HG03045 (cell line): ENCODE results near the gene DNAH2.

Experiments
- ATAC-seq: cut with Tn5 transposase; IDR thresholded peaks from one replicate; pipeline ENCODE4 v1.9.1; 2021; ENCODE audit warnings: mild to moderate bottlenecking, moderate library complexity; ENCODE audit not compliant: unreplicated experiment

Gene DNAH2

DNA sequence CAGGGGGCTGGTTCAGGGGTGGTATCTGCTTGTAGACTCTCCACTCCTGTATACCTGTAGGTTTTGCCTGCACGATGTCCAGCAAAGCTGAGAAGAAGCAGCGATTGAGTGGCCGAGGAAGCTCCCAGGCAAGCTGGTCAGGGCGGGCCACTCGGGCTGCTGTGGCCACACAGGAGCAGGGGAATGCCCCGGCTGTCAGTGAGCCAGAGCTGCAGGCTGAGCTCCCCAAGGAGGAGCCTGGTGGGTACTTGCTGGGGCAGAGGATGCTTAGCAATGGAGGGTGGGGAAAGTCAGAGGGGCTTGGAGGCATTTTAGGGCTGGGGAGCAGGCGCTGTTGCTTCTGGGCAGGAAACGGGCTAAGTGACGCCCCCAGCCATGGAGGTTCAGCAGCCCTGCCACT lies 2.1 kb downstream of the DNAH2 start:
- ATAC-seq: no peak

DNA sequence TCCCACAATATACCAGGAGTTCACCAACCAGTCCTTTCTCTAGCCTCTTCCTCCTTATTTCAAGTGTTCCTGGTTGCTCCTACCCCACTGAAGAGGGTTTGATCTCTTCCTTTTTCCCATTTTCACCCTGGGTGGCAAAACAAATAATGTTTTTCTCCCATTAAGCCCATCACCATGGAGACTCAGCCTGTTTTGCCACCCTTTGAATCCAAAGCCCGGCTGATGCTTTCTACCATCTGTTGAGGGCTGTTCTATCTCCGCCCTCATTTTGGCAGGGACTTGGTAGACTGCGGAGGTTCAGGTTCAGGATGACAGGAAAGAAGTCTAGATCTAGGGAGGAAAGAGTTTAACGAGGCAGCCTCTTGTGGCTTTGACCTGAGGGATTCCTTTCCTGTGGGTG lies 2.6 kb downstream of the DNAH2 start:
- ATAC-seq: no peak

DNA sequence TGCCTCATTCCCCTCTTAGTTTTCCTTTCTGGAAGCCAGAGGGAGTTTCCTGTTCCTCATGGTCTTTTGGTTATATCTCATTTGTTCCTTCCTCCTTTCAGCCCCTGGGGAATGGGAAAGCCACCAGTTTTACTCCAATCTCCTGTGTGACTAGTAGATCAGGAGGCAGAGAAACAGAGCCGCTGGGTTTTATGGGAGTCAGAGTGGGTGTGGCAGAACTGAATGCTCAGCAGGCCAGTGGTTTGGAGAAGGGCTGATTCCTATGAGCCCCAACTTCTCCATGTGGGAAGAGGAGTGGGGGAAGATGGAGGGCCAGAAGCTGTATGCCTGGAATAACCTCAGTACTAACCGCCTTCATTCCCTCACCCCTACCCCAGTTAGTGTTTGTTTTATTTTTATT lies 4.1 kb downstream of the DNAH2 start:
- no peak for ATAC-seq

DNA sequence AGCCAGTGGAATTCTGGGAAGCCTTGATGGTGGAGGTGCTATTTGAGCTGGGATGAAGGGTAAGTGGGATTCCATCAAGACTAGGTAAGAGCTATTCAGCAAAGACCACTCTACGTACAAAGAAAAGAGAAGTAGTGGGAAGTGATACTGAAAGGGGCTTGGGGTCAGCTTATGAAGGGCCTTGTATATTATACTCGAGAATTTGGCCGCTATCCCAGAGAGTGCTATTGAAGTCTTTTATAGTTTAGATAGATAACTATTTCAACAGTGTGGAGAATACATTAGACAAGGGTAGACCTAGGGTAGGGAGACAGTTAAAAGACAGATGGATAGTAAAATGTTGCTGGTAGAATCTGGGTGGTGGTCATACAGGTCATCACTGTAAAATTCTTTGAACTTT lies 10.3 kb downstream of the DNAH2 start:
- no peak for ATAC-seq

DNA sequence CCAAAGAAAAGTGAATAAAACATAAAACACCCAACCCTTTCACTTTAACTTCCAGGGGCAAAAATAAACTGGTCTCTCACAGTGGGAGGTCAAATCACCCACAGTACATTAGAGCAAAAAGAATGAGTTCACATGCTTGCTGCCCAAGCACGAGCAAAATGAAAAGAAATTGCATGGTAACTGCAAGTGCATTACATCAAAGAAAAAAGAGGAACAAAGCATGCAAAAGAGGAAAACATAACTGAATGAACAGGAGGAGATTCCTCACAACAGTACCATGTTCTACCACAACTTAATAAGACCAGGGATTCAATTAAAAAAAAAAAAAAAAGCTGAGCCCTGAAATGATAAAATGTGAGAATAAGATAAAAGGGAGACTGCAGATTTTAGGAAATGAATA lies 12.3 kb downstream of the DNAH2 start:
- ATAC-seq: no peak

DNA sequence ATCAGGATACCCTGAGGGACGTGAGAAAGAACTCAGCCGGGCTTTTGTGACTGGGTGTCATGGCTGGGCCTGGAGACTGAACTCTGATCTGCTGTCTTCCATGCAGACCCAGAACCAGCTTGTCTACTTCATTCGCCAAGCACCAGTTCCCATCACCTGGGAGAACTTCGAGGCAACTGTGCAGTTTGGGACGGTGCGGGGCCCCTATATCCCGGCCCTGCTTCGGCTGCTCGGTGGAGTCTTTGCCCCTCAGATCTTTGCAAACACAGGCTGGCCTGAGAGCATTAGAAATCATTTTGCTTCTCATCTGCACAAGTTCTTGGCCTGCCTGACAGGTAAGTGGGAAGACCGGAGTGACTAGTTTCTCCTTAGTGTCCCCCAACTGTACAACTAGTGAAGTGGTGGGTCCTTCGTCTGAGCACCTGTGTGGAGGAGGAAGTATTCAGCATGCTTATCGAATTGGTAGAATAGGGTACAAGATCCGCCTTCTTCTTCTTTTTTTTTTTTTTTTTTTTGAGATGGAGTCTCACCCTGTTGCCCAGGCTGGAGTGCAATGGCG lies 15.5 kb downstream of the DNAH2 start:
- ATAC-seq: no peak

DNA sequence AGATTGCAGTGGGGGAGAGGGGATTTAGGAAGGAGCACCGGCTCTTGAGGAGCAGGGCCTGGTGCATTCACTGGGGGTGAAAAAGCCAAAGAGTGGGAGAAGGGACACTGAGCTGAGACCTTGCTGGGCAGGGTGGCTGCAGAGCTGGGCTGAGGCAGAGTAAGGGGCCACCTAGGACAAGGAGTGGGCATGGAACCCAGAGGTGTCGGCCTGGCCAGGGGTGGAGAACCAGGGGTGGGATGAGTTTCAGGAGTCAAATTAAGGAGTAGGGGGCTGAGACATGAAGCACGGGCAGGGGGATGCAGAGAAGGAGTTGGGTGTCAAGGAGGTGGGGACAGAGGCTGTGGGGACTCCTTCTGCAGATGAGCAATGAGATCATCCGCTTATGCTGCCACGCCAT lies 20.1 kb downstream of the DNAH2 start:
- ATAC-seq: no peak

DNA sequence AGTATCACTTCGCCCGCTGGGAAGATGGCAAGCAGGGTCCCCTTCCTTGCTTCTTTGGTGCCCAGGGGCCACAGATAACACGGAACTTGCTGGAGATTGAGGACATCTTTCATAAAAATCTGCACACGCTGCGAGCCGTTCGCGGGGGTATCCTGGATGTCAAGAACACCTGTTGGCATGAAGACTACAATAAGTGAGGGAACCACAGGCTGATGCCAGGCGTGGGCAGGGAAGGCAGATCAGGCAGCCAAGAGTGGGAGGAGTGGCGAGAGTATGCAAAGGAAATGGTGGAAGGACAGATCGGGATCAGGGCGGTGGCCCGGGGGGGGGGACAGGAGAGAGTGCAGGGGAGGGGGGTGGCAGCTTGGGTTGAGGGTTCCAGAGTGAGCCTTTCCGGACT lies 22.2 kb downstream of the DNAH2 start:
- no peak for ATAC-seq

DNA sequence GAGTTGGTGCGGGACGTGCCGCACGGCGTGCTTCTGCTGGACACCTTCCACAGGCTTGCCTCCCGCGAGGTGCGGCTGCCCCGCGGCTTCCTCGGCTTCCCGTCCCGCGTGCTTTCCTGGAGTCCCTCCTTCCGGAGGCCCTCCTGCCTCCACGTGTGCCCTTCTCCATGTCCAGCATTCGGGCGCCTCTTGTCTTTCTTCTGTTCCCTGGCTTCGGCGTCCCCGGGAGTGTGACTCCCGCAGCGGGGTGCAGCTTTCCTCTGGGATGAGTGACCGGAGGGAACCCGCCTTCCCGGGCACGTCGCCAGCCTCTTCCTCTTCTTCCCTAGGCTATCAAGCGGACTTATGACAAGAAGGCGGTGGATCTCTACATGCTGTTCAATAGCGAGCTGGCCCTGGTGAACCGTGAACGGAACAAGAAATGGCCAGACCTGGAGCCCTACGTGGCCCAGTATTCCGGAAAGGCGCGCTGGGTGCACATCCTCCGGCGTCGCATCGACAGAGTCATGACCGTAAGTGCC lies 23.0 kb downstream of the DNAH2 start:
- no peak for ATAC-seq

DNA sequence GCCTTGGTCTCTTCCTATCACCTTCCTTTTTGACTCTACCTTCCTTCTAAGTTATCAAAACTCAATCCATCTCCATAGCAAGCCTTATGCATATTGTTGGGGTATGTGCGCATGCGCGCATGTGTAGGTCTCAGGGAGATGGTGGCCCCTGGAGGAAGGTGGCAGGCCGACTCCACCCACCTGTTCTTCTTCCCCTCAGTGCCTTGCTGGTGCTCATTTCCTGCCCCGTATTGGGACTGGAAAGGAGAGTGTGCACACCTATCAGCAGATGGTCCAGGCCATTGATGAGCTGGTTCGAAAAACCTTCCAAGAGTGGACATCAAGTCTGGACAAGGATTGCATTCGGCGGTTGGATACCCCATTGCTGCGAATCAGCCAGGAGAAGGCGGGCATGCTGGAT lies 25.2 kb downstream of the DNAH2 start:
- no peak for ATAC-seq

DNA sequence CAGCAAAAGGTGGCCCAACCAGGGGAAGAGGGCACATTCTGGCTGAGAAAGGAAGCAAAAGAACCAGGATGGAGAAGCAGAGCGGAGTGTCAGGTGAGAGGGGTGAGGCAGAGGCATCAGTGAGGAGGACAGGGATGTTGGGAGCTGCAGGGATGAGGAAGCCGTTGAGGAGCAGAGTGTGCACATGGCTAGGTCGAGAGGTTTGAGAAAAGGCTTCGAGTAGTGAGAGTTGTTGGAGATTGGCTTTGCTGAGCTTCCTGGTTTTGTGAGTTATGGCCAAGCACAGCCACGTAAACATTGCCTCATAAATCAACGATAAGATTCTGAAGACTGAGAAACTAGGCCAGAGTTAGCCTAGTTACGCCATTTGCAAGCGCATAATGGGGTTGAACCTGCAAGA lies 26.9 kb downstream of the DNAH2 start:
- ATAC-seq: no peak

DNA sequence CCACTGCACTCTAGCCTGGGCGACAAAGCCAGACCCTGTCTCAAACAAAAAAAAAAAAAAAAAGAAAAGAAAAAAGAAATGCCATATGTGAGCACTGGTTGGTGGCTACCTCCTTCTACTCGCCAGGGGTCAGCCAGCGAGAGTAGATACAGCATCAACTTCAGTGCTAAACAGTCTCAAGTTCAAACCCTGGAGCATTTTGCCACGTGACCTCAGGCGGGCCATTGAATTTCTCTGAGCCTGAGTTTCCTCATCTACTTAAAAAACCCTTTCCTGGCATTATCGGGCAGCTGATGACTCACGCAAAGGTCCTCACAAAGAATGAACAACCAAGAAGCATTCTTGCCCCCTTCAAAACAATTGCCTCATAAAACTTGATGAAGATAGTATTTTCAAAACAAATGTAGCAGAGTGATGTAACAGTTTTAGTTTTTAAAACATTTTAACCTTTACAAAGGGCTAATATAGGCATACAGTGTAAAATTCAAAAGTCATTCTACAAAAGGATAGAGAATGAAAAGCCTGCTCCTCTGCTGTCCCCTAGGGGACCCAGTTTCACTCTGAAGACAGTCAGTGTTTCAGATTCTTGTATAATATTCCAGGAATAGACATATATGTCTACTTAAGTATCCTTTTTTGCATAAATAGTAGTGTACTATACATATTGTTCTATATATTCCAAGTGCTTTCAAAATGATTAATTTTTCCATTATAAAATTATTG lies 28.4 kb downstream of the DNAH2 start:
- no peak for ATAC-seq

DNA sequence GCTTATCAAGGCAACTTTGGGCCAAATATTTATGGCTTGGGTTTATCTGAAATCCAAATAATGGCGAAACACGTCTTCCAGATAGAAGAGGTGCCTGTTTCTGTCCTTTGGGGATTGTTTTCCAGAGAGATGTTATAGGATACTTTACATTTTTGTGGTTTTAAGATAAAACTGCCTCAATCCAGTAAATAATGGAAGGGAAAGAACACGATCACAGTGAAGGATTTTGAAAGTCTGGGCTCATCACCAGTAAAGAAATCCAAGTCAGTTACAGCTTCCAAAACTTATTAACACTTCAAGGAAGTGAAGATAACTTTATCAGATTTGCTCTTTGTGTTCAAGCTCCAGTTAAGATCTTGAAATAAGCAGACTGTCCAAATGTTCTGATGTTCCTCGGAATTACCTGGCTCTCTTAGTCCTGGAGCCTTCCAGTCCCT lies 30.1 kb downstream of the DNAH2 start:
- ATAC-seq: no peak

DNA sequence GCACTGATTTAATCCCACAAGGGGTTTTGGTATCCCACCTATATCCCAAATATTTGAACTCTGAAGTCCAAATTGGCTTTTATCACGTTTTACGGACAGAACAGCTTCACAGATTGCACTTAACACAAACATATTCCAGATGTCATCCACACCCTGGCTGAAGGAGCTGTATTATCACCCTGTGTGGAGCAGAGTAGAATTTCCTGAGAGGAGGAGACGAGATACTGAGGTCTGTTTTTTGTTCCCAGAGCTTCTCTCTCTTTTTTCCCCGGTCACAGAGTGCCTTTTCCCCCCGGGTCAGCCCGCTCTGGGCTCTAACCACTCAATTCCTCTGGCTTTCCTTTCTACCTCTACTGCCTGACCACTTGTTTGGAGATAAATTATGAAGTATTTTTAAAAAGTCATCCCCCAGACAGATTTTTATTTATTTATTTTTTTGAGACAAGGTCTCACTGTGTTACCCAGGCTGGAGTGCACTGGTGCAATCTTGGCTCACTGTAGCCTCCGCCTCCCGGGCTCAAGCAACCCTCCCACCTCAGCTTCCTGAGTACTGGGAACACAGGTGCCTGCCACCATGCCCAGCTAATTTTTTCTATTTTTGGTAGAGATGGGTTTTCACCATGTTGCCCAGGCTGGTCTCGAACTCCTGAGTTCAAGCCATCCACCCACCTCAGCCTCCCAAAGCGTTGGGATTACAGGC lies 30.7 kb downstream of the DNAH2 start:
- no peak for ATAC-seq

DNA sequence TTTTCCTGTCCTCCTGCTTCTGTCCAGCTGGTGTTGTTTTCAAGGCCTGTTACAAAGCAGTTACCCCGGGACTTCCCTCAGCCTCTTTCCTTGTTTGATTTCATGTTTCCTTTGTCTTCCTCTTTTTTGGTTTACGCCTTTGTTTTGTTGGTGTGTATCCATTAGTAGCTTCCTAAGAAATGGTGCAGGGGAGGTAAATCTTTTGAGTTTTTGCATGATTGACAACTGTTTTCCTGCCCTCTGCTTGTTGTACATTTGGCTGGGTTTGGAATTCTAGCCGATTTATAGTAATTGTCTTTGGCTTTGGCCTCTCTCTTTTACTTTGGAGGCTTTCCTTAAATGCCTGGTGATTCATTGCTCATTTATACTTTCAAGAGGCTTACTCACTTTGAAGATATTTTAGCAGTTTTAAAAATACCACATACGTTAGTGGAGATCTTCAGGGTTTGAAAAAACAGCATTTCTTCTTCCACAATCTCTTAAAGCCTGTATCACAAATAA lies 32.8 kb downstream of the DNAH2 start:
- ATAC-seq: no peak

DNA sequence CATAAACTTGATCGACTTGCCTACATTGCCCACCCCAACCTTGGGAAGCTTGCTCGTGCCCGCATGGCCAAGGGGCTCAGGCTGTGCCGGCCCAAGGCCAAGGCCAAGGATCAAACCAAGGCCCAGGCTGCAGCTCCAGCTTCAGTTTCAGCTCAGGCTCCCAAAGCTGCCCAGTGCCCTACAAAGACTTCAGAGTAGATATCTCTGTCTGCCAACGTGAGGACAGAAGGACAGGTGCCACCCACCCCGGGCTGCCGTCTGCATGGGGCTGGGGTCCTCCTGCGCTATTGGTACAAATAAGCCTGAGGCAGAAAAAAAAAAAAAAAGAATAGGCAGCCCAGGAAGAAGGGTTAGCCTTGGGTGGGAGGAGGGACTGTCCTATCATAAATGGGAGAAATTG lies 37.1 kb downstream of the DNAH2 start:
- ATAC-seq: no peak

DNA sequence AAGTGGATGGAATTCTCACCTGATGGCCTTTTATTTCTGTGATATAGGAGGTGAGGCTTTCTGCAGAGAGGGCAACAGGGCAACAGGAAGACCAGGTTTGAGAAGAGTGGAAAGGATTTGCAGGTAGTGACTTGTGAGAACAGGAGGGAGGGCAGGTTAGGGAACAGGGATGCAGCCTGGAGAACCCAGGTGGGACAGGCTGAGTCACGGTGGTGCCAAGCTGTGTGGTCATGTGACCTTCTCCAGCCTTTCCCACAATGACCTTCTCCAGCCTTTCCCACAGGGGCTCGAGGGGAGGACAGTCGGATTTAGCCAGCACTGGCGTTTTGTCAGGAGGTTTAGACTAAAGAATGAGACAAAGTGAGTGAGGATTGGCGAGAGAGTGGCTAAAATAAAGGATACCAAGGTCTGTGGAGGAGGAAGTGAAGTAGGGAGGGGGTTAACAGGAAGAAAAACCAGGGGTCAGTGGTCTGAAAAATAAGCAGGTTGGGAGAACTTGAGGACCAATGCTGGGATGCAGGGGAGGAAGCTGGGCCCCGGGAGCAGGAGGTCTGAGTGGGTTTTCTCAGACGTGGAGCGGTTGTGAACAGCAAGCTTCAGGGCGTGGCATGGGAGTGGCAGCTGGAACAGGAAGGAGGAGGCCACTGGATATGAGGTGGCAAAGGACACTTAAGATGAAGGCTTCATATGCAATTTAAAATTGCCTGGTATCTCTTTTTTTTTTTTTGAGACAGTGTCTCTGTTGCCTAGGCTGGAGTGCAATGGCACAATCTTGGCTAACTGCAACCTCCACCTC lies 37.7 kb downstream of the DNAH2 start:
- ATAC-seq: no peak

DNA sequence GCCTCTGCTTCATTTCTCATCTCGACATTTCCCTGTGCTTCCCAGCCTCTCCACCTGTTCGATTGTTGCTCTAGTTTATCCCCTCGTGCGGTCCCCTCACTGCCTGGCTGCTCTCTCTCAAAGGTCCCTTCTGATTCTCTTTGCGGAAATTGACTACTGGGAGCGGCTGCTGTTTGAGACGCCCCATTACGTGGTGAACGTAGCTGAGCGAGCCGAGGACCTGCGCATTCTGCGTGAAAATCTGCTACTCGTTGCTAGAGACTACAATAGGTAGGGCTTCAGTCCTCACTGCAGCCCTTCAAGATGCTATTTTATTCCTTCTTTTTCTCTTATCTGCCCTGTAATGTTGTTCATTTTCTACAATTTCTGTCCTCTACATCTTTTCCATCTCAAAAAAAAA lies 39.4 kb downstream of the DNAH2 start:
- ATAC-seq: no peak

DNA sequence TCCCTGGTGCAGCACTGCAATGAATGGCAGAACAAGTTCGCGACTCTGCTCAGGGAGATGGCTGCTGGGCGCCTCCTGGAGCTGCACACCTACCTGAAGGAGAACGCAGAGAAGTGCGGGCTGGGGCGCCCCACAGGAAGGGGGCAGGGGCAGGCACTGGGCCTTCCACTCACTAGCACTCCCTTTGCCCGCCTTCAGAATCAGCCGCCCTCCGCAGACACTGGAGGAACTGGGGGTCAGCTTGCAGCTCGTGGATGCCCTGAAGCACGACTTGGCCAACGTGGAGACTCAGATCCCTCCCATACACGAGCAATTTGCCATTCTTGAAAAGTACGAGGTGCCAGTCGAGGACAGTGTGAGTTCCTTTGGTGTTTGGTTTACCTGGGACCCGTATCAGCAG lies 46.4 kb downstream of the DNAH2 start:
- ATAC-seq: no peak

DNA sequence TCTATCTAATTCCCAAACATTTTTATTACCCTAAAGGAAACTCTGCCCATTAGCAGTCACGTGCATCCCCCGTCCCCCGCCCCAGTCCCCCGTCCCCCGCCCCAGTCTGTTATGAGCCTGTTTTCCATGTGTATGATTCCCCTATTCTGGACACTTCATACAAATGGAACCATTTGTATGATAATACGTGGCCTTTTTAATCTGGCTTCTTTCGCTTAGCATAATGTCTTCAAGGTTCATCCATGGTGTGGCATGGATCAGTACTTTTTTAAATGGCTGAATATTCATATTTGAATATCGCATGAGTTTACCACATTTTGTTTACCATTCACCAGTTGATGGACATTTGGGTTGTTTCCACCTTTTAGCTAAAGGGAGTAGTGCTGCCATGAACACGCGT lies 49.5 kb downstream of the DNAH2 start:
- no peak for ATAC-seq

DNA sequence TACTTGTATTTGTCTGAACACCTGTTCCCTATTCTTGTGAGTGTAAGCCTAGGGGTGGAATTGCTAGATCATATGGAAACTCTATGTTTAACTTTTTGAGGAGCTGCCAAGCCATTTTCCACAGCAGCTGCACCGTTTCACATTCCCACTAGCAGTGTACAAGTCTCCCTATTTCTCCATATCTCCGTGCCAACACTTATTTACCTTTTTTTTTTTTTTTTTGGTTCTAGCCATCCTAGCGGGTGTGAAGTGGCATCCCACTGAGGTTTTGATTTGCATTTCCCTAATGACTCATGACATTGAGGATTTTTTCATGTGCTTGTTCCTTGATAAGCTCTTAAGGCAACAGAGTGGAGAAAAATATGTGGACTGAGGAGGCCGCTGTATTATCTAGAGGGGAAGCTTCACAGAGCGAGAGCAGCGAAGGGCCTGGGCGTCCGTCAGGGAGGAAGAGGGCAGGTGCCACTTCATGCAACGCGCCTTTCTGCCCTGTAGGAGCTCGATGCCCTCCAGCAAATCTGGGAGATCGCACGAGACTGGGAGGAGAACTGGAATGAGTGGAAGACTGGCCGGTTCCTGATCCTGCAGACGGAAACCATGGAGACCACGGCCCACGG lies 50.0 kb downstream of the DNAH2 start:
- ATAC-seq: no peak
